MM.1S (cell line): ENCODE measurements around the gene UBLCP1.
"Not testable (repeated sequence)": the region's sequence is repeated elsewhere in the genome, so short reads cannot be mapped to it uniquely, and the experiment has no call there.

Source experiments
- DNase-seq: peaks from one replicate; pipeline ENCODE4 v3.0.0-alpha.2; 2015
- H2AFZ ChIP-seq: fragments of 300-600 bp; sonication (generic); 2 replicates; pipeline ENCODE4 v1.6.0; 2016; ENCODE audit warnings: antibody characterized with exemption, low read length
- H3F3A ChIP-seq: fragments of 300-600 bp; sonication (generic); 2 replicates; pipeline ENCODE4 v1.6.1; 2016; ENCODE audit warnings: mild to moderate bottlenecking, antibody characterized with exemption, low read length, moderate library complexity, mixed read lengths; ENCODE audit not compliant: insufficient read depth
- H3K27ac ChIP-seq: fragments of 300-600 bp; sonication (generic); 2 replicates; pipeline ENCODE4 v1.5.1; 2016; ENCODE audit warnings: mild to moderate bottlenecking, low read length
- H3K27me3 ChIP-seq: fragments of 300-600 bp; sonication (generic); replicated peaks from 2 replicates; pipeline ENCODE4 v1.6.0; 2016; ENCODE audit warnings: low read length; ENCODE audit not compliant: insufficient read depth
- H3K36me3 ChIP-seq: fragments of 300-600 bp; sonication (generic); replicated peaks from 2 replicates; pipeline ENCODE4 v1.6.1; 2016; ENCODE audit warnings: mild to moderate bottlenecking, low read length, mixed read lengths; ENCODE audit not compliant: insufficient read depth
- H3K4me1 ChIP-seq: fragments of 300-600 bp; sonication (generic); 2 replicates; pipeline ENCODE4 v1.6.1; 2016; ENCODE audit warnings: low read length, mixed read lengths
- H3K4me2 ChIP-seq: fragments of 300-600 bp; sonication (generic); 2 replicates; pipeline ENCODE4 v1.6.0; 2016; ENCODE audit warnings: low read depth, low read length
- H3K4me3 ChIP-seq: fragments of 300-600 bp; sonication (generic); 2 replicates; pipeline ENCODE4 v1.5.1; 2016; ENCODE audit warnings: low read length, mixed read lengths
- H3K79me2 ChIP-seq: fragments of 300-600 bp; sonication (generic); 2 replicates; pipeline ENCODE4 v1.6.1; 2016; ENCODE audit warnings: mixed run types, low read length, mixed read lengths
- H3K9ac ChIP-seq: fragments of 300-600 bp; sonication (generic); 2 replicates; pipeline ENCODE4 v1.6.1; 2016; ENCODE audit warnings: low read length, mixed read lengths
- H3K9me2 ChIP-seq: fragments of 300-600 bp; sonication (generic); replicated peaks from 2 replicates; pipeline ENCODE4 v1.6.1; 2016; ENCODE audit warnings: mild to moderate bottlenecking, low read length, mixed read lengths; ENCODE audit not compliant: insufficient read depth
- H3K9me3 ChIP-seq: fragments of 300-600 bp; sonication (generic); replicated peaks from 2 replicates; pipeline ENCODE4 v1.6.1; 2016; ENCODE audit warnings: mild to moderate bottlenecking, low read length, mixed read lengths; ENCODE audit not compliant: insufficient read depth
- H4K20me1 ChIP-seq: fragments of 300-600 bp; sonication (generic); 2 replicates; pipeline ENCODE4 v1.6.1; 2016; ENCODE audit warnings: mild to moderate bottlenecking, low read length, moderate library complexity, mixed read lengths; ENCODE audit not compliant: insufficient read depth
- CTCF ChIP-seq: fragments of 300-600 bp; sonication (generic); IDR thresholded peaks from 2 replicates; pipeline ENCODE4 v1.5.1; 2016; ENCODE audit warnings: antibody characterized with exemption, low read length, mixed read lengths
- EZH2 ChIP-seq: fragments of 300-600 bp; sonication (generic); optimal IDR thresholded peaks from 2 replicates; pipeline ENCODE3; 2017; ENCODE audit warnings: low read depth, mild to moderate bottlenecking, antibody characterized with exemption, low read length, mixed read lengths
- EZH2phosphoT487 ChIP-seq: fragments of 300-600 bp; sonication (generic); IDR thresholded peaks from 2 replicates; pipeline ENCODE4 v1.6.1; 2018; ENCODE audit warnings: antibody characterized with exemption, low read length

UBLCP1 gene

GRCh38 chr5:159226451-159226850, 36.6 kb upstream of the UBLCP1 start:
- Histone ChIP-seq H3F3A (no peaks in the 10 kb centered on the region), H4K20me1 (no peaks in the 10 kb centered on the region), H3K4me1 (no peaks in the 10 kb centered on the region), H3K9me3 (no peaks in the 10 kb centered on the region), H3K27ac (no peak overlapping the region), H3K27me3 (no peaks in the 10 kb centered on the region), H3K4me2 (no peak overlapping the region), H2AFZ (no peak overlapping the region), H3K9ac (no peak overlapping the region), H3K36me3 (no peaks in the 10 kb centered on the region), H3K4me3 (no peak overlapping the region), H3K79me2 (no peaks in the 10 kb centered on the region), H3K9me2 (no peaks in the 10 kb centered on the region)
- TF ChIP-seq CTCF, result no peak
- TF ChIP-seq EZH2phosphoT487, result no peak
- TF ChIP-seq EZH2, result no peak
- no peak for DNase-seq

GRCh38 chr5:159227452-159227851, 35.6 kb upstream of the UBLCP1 start:
- no peaks in the 10 kb centered on the region for H3K9me2 ChIP-seq
- no peak overlapping the region for H3K27ac ChIP-seq
- H3K27me3 ChIP-seq, result no peaks in the 10 kb centered on the region
- TF ChIP-seq CTCF (no peak), EZH2phosphoT487 (no peak), EZH2 (no peak)
- no peaks in the 10 kb centered on the region for H3K79me2 ChIP-seq
- no peaks in the 10 kb centered on the region for H3K9me3 ChIP-seq
- no peak overlapping the region for H3K4me3 ChIP-seq
- H3K4me2 ChIP-seq, result no peak overlapping the region
- no peaks in the 10 kb centered on the region for H3F3A ChIP-seq
- no peak overlapping the region for H3K9ac ChIP-seq
- H3K4me1 ChIP-seq, result no peaks in the 10 kb centered on the region
- no peaks in the 10 kb centered on the region for H4K20me1 ChIP-seq
- no peak overlapping the region for H2AFZ ChIP-seq
- no peaks in the 10 kb centered on the region for H3K36me3 ChIP-seq
- DNase-seq, result no peak

- not testable (repeated sequence) for DNase-seq, H3K27ac ChIP-seq, H3K9ac ChIP-seq
Observed at GRCh38 chr5:159228097-159228496, 35.0 kb upstream of the UBLCP1 start.

GRCh38 chr5:159230657-159231056, 32.4 kb upstream of the UBLCP1 start:
- Histone ChIP-seq H3F3A (no peaks in the 10 kb centered on the region), H3K27ac (no peak overlapping the region), H3K36me3 (no peaks in the 10 kb centered on the region), H3K9me2 (no peaks in the 10 kb centered on the region), H3K9me3 (no peaks in the 10 kb centered on the region), H3K9ac (no peak overlapping the region), H2AFZ (no peak overlapping the region), H3K79me2 (no peaks in the 10 kb centered on the region), H3K27me3 (no peaks in the 10 kb centered on the region), H3K4me2 (no peak overlapping the region), H3K4me3 (no peak overlapping the region), H3K4me1 (no peaks in the 10 kb centered on the region), H4K20me1 (no peaks in the 10 kb centered on the region)
- no peak for DNase-seq
- TF ChIP-seq EZH2, result no peak
- no peak for TF ChIP-seq CTCF
- no peak for TF ChIP-seq EZH2phosphoT487

More at GRCh38 chr5:159228097-159228496, 35.0 kb upstream of the UBLCP1 start:
- not testable (repeated sequence) for H2AFZ ChIP-seq, H3K9me2 ChIP-seq, H3K4me3 ChIP-seq, H4K20me1 ChIP-seq, H3K4me2 ChIP-seq, H3K4me1 ChIP-seq, H3K36me3 ChIP-seq, H3K27me3 ChIP-seq, H3K79me2 ChIP-seq, H3F3A ChIP-seq, H3K9me3 ChIP-seq
